GM23338 (cell line): Measurements from ENCODE around the gene APH1B.

Experiments
- CREB1 ChIP-seq: fragments of 250-450 bp; sonication (Bioruptor Pico); IDR thresholded peaks from 2 replicates; pipeline ENCODE4 v1.5.0; 2020; ENCODE audit warnings: low read depth, mild to moderate bottlenecking, moderate library complexity
- CTCF ChIP-seq, 2 experiments: fragments of 200-600 bp in 1 of 2; sonication (generic) in 1 of 2; conservative IDR thresholded peaks; 2 replicates each; pipeline versions ENCODE4 v1.5.1 to v1.6.1; 2016 to 2017; ENCODE audit warnings: antibody characterized with exemption in 2 of 2, low read depth in 2 of 2, mild to moderate bottlenecking in 2 of 2, moderate library complexity in 1 of 2
- ETS1 ChIP-seq: IDR thresholded peaks from 2 replicates; pipeline ENCODE4 v1.6.1; 2016; ENCODE audit warnings: antibody characterized with exemption
- EZH2 ChIP-seq: fragments of 200-600 bp; sonication (generic); IDR thresholded peaks from one replicate; pipeline ENCODE4 v1.8.0; 2017; ENCODE audit warnings: antibody characterized with exemption, mild to moderate bottlenecking, low read depth; ENCODE audit not compliant: unreplicated experiment
- EZH2phosphoT487 ChIP-seq: fragments of 200-600 bp; sonication (generic); IDR thresholded peaks from one replicate; pipeline ENCODE4 v1.8.1; 2018; ENCODE audit warnings: antibody characterized with exemption; ENCODE audit not compliant: unreplicated experiment
- JUNB ChIP-seq: IDR thresholded peaks from one replicate; pipeline ENCODE4 v1.6.1; 2016; ENCODE audit warnings: antibody characterized with exemption; ENCODE audit not compliant: unreplicated experiment
- POLR2AphosphoS5 ChIP-seq: IDR thresholded peaks from 2 replicates; pipeline ENCODE4 v1.6.1; 2016; ENCODE audit warnings: antibody characterized with exemption, low read depth
- REST ChIP-seq: IDR thresholded peaks from one replicate; pipeline ENCODE4 v1.6.1; 2018; ENCODE audit warnings: antibody characterized with exemption; ENCODE audit not compliant: unreplicated experiment
- STAT1 ChIP-seq: IDR thresholded peaks from one replicate; pipeline ENCODE4 v1.6.1; 2016; ENCODE audit warnings: antibody characterized with exemption; ENCODE audit not compliant: unreplicated experiment
- ZNF114 ChIP-seq: fragments of 250-450 bp; sonication (Bioruptor Pico); IDR thresholded peaks from 2 replicates; pipeline ENCODE4 v1.5.0; 2020; ENCODE audit warnings: mild to moderate bottlenecking, moderate library complexity
- ZNF331 ChIP-seq: fragments of 250-450 bp; sonication (Bioruptor Pico); IDR thresholded peaks from 2 replicates; pipeline ENCODE4 v1.5.0; 2020; ENCODE audit warnings: low read depth, mild to moderate bottlenecking, moderate library complexity

DNA sequence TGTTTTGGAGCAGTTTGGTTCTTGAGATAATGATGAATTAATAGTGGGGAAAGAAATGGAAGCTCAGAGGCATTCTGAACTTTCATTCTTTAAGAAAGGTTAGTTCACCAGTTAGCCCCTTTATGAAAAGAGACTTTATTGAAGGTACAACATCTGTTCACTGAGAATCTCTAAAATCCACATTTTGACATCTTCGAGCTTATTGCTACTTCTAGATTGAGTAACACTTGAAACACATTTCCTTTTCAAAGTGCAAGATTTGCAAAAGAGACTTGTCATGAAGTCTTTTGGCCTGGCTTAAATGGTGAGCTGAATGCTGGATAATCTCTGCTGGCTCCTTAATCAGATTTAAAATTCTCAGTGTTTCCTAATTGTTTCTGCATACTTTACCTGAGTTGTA lies 45.7 kb upstream of the APH1B start:
- no peak for TF ChIP-seq CTCF (conservative IDR thresholded peaks at IDR 0.05; ENCODE audit: low read depth in 2 of 2)
- no peak for TF ChIP-seq POLR2AphosphoS5
- no peak for TF ChIP-seq REST
- no peak for TF ChIP-seq ETS1
- TF ChIP-seq EZH2phosphoT487: no peak
- no peak for TF ChIP-seq CREB1 (CRISPR knock-in tag)
- TF ChIP-seq ZNF114 (CRISPR knock-in tag): no peak
- no peak for TF ChIP-seq EZH2
- no peak for TF ChIP-seq STAT1
- no peak for TF ChIP-seq ZNF331 (CRISPR knock-in tag)
- no peak for TF ChIP-seq JUNB
